Left kidney (tissue), 2 donors: ENCODE measurements around the gene DSE. TPM values are rescaled to one million over a fixed set of nuclear protein-coding genes. Genes with fewer than 3 reads are reported as not detected.

Experiments used
- DNase-seq: peaks from one replicate; pipeline ENCODE4 v3.0.0-alpha.2; 2013
- polyA plus RNA-seq: library from polyadenylated mRNA; unstranded; fragments of 120-200 nt; gene quantifications from one replicate; pipeline ENCODE4 v1.2.1, GENCODE V29; 2013; ENCODE audit not compliant: insufficient read length

DSE gene
- polyA plus RNA-seq, 1 donor = 45.5 TPM

- no peak for DNase-seq
Observed at GRCh38 chr6:116411284-116411623, 40.5 kb downstream of the DSE start.

- DNase-seq = no peak
Observed at GRCh38 chr6:116412270-116412669, 41.5 kb downstream of the DSE start.

- DNase-seq = no peak
Observed at GRCh38 chr6:116413357-116413756, 42.6 kb downstream of the DSE start.

- no peak for DNase-seq
Observed at GRCh38 chr6:116417661-116418060, 46.9 kb downstream of the DSE start.

GRCh38 chr6:116419069-116419786 is 48.5 kb downstream of the DSE start:
- DNase-seq = no peak

- DNase-seq = no peak
Observed at GRCh38 chr6:116420341-116420740, 49.6 kb downstream of the DSE start.

- no peak for DNase-seq
Observed at GRCh38 chr6:116422238-116422637, 51.5 kb downstream of the DSE start.

- no peak for DNase-seq
Observed at GRCh38 chr6:116424001-116424400, 53.3 kb downstream of the DSE start.

- DNase-seq = no peak
Observed at GRCh38 chr6:116426551-116426950, 55.8 kb downstream of the DSE start.

- no peak for DNase-seq
Observed at GRCh38 chr6:116429111-116429510, 58.4 kb downstream of the DSE start.

- DNase-seq = no peak
Observed at GRCh38 chr6:116430860-116431259, 60.1 kb downstream of the DSE start.

- DNase-seq = no peak
Observed at GRCh38 chr6:116431964-116432595, 61.3 kb downstream of the DSE start.

GRCh38 chr6:116433206-116433712 is 62.5 kb downstream of the DSE start:
- DNase-seq = no peak

- DNase-seq = no peak
Observed at GRCh38 chr6:116434056-116434725, 63.4 kb downstream of the DSE start.

GRCh38 chr6:116436586-116436985 is 65.8 kb downstream of the DSE start:
- DNase-seq = no peak

GRCh38 chr6:116437656-116438055 is 66.9 kb downstream of the DSE start:
- DNase-seq = no peak

GRCh38 chr6:116438590-116439448 is 68.1 kb downstream of the DSE start:
- no peak for DNase-seq

- DNase-seq = no peak
Observed at GRCh38 chr6:116439522-116440051, 68.8 kb downstream of the DSE start.

GRCh38 chr6:116443105-116443504 is 72.4 kb downstream of the DSE start:
- no peak for DNase-seq

- DNase-seq = no peak
Observed at GRCh38 chr6:116444092-116444491, 73.3 kb downstream of the DSE start.

GRCh38 chr6:116444575-116444974 is 73.8 kb downstream of the DSE start:
- no peak for DNase-seq

GRCh38 chr6:116445102-116445501 is 74.4 kb downstream of the DSE start:
- DNase-seq = no peak
